GM21526 (cell line): ENCODE results near the gene FCHO1.
A peak's percentile ranks its signal among the peaks of the same experiment; 100 is the strongest.

Experiments
- ATAC-seq: cut with Tn5 transposase; IDR thresholded peaks from one replicate; pipeline ENCODE4 v1.9.1; 2021; ENCODE audit warnings: moderate library complexity; ENCODE audit not compliant: unreplicated experiment, low FRiP score

Gene FCHO1

GRCh38 chr19:17734146-17734545 lies 17.1 kb upstream of the FCHO1 start:
- ATAC-seq = no peak

GRCh38 chr19:17735410-17735809 lies 15.9 kb upstream of the FCHO1 start:
- ATAC-seq = no peak

GRCh38 chr19:17737690-17738153 lies 13.6 kb upstream of the FCHO1 start:
- no peak for ATAC-seq

- no peak for ATAC-seq
Measured at GRCh38 chr19:17739121-17739875, 12.0 kb upstream of the FCHO1 start.

- no peak for ATAC-seq
Measured at GRCh38 chr19:17741456-17741855, 9.8 kb upstream of the FCHO1 start.

- ATAC-seq = no peak
Measured at GRCh38 chr19:17743874-17744580, 7.2 kb upstream of the FCHO1 start.

- ATAC-seq = peak; percentile 59
Measured at GRCh38 chr19:17747205-17748098, 3.8 kb upstream of the FCHO1 start.

GRCh38 chr19:17748884-17749638 lies 2.2 kb upstream of the FCHO1 start:
- ATAC-seq = no peak

- no peak for ATAC-seq
Measured at GRCh38 chr19:17749912-17750317, 1.4 kb upstream of the FCHO1 start.

- no peak for ATAC-seq
Measured at GRCh38 chr19:17751912-17752273, 616 bp downstream of the FCHO1 start.

- ATAC-seq = no peak
Measured at GRCh38 chr19:17752865-17753639, 1.8 kb downstream of the FCHO1 start.

- ATAC-seq = no peak
Measured at GRCh38 chr19:17753976-17754375, 2.7 kb downstream of the FCHO1 start.

- ATAC-seq = peak; percentile 43
Measured at GRCh38 chr19:17754634-17755442, 3.6 kb downstream of the FCHO1 start.

GRCh38 chr19:17755443-17755890 lies 4.2 kb downstream of the FCHO1 start:
- no peak for ATAC-seq

GRCh38 chr19:17755977-17756670 lies 4.8 kb downstream of the FCHO1 start:
- ATAC-seq = no peak

GRCh38 chr19:17757125-17757524 lies 5.8 kb downstream of the FCHO1 start:
- no peak for ATAC-seq

GRCh38 chr19:17758515-17758914 lies 7.2 kb downstream of the FCHO1 start:
- ATAC-seq = no peak

- no peak for ATAC-seq
Measured at GRCh38 chr19:17761148-17761547, 9.9 kb downstream of the FCHO1 start.
